ENCODE measurements around the gene TMEM183A. TPM values are rescaled to one million over a fixed set of nuclear protein-coding genes. Genes with fewer than 3 reads are reported as not detected.

TMEM183A gene
- total RNA-seq, 1 donor from 2014 or later = 81.9 TPM

GRCh38 chr1:203049576-203050180, 42.5 kb downstream of the TMEM183A start:
- H3K36me3 ChIP-seq (ENCODE audit: control insufficient read depth, insufficient read depth, low read length) = peaks cover 2% of the 10 kb centered on the region
- no peak for DNase-seq (ENCODE audit: low read depth)
- no peak overlapping the region for H3K4me3 ChIP-seq (ENCODE audit: low read depth, low read length)
- TF ChIP-seq, protein P1, sequence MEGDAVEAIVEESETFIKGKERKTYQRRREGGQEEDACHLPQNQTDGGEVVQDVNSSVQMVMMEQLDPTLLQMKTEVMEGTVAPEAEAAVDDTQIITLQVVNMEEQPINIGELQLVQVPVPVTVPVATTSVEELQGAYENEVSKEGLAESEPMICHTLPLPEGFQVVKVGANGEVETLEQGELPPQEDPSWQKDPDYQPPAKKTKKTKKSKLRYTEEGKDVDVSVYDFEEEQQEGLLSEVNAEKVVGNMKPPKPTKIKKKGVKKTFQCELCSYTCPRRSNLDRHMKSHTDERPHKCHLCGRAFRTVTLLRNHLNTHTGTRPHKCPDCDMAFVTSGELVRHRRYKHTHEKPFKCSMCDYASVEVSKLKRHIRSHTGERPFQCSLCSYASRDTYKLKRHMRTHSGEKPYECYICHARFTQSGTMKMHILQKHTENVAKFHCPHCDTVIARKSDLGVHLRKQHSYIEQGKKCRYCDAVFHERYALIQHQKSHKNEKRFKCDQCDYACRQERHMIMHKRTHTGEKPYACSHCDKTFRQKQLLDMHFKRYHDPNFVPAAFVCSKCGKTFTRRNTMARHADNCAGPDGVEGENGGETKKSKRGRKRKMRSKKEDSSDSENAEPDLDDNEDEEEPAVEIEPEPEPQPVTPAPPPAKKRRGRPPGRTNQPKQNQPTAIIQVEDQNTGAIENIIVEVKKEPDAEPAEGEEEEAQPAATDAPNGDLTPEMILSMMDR (IDR thresholded peaks at IDR 0.05; ENCODE audit: insufficient read depth, low read length, poor library complexity, severe bottlenecking) = no peak
- H3K27me3 ChIP-seq (ENCODE audit: control insufficient read depth, insufficient read depth, low read length) = peaks cover 9% of the 10 kb centered on the region

DNA sequence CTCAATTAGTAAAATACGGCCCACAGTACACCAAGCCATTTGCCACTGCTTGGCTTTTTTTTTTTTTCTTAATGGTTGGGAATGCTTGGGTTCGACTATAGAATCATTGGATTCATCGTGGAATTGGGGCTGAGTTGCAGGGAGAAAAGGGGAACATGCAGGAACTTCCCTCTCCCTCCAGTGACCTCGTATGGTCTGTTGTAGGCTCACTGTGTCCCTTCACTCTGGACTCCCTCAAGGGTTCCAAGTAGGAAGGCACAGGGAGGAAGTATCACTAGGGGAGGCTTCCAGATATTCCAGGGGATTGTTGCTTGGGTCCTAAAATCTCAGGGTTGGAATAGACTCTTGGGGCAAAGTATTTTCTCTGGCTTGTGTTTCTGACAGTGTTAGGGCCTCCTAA, 43.7 kb downstream of the TMEM183A start:
- H3K4me3 ChIP-seq (ENCODE audit: low read depth, low read length) = no peak overlapping the region
- peaks cover 9% of the 10 kb centered on the region for H3K27me3 ChIP-seq (ENCODE audit: control insufficient read depth, insufficient read depth, low read length)
- H3K36me3 ChIP-seq (ENCODE audit: control insufficient read depth, insufficient read depth, low read length) = peaks cover 2% of the 10 kb centered on the region
- DNase-seq (ENCODE audit: low read depth) = no peak
- TF ChIP-seq, protein P1 (IDR thresholded peaks at IDR 0.05; ENCODE audit: insufficient read depth, low read length, poor library complexity, severe bottlenecking) = no peak

GRCh38 chr1:203051841-203052324, 44.7 kb downstream of the TMEM183A start:
- no peak overlapping the region for H3K4me3 ChIP-seq (ENCODE audit: low read depth, low read length)
- no peak for DNase-seq (ENCODE audit: low read depth)
- peaks cover 2% of the 10 kb centered on the region for H3K36me3 ChIP-seq (ENCODE audit: control insufficient read depth, insufficient read depth, low read length)
- peaks cover 9% of the 10 kb centered on the region for H3K27me3 ChIP-seq (ENCODE audit: control insufficient read depth, insufficient read depth, low read length)
- TF ChIP-seq, protein P1 (IDR thresholded peaks at IDR 0.05; ENCODE audit: insufficient read depth, low read length, poor library complexity, severe bottlenecking) = no peak

DNA sequence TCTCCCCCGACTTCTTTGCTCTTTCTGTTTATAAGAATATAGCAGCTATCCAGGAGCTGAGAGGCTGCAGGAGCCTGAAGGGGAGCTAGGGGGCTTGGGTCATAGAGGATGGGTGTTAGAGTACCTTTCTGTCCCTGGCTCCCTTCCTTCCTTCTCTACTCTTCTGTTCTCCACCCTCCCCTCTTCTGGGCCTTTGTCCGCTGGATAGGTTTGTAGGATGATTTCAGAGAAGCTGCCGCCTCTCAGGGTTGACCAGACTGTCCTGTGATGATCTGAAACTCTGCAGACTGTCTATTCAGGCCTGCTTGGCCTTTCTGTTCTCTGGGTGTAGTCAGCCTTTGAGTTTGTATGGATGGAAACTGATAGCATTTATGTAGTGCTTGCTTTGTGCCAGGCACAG, 45.4 kb downstream of the TMEM183A start:
- TF ChIP-seq, protein P1 (IDR thresholded peaks at IDR 0.05; ENCODE audit: insufficient read depth, low read length, poor library complexity, severe bottlenecking) = no peak
- H3K27me3 ChIP-seq (ENCODE audit: control insufficient read depth, insufficient read depth, low read length) = peaks cover 9% of the 10 kb centered on the region
- H3K4me3 ChIP-seq (ENCODE audit: low read depth, low read length) = no peak overlapping the region
- peaks cover 2% of the 10 kb centered on the region for H3K36me3 ChIP-seq (ENCODE audit: control insufficient read depth, insufficient read depth, low read length)
- no peak for DNase-seq (ENCODE audit: low read depth)

GRCh38 chr1:203054184-203054583, 47.0 kb downstream of the TMEM183A start:
- DNase-seq (ENCODE audit: low read depth) = no peak
- Histone ChIP-seq H3K4me3 (ENCODE audit: low read depth, low read length) (no peak overlapping the region), H3K27me3 (ENCODE audit: control insufficient read depth, insufficient read depth, low read length) (peaks cover 11% of the 10 kb centered on the region), H3K36me3 (ENCODE audit: control insufficient read depth, insufficient read depth, low read length) (no peaks in the 10 kb centered on the region)
- TF ChIP-seq, protein P1 (IDR thresholded peaks at IDR 0.05; ENCODE audit: insufficient read depth, low read length, poor library complexity, severe bottlenecking) = no peak

- Histone ChIP-seq H3K4me3 (ENCODE audit: low read depth, low read length) (no peak overlapping the region), H3K36me3 (ENCODE audit: control insufficient read depth, insufficient read depth, low read length) (no peaks in the 10 kb centered on the region), H3K27me3 (ENCODE audit: control insufficient read depth, insufficient read depth, low read length) (peaks cover 11% of the 10 kb centered on the region)
- TF ChIP-seq, protein P1 (IDR thresholded peaks at IDR 0.05; ENCODE audit: insufficient read depth, low read length, poor library complexity, severe bottlenecking) = no peak
- DNase-seq (ENCODE audit: low read depth) = no peak
These were observed 47.5 kb downstream of the TMEM183A start for GRCh38 chr1:203054642-203055041.

Measured in kidney epithelial cell (primary cell).